Erythroblast (primary cell): Measurements from ENCODE around the gene AGFG2.

Experiments used
- DNase-seq, 2 experiments: peaks; one replicate each; lab custom pipeline; 2025; lab: John Stamatoyannopoulos, UW
- GATA1 ChIP-seq: IDR thresholded peaks from 2 replicates; pipeline ENCODE4 v1.6.1; 2011; ENCODE audit warnings: low read depth, mild to moderate bottlenecking, control low read depth, low read length, moderate library complexity
- POLR2A ChIP-seq: IDR thresholded peaks from 2 replicates; pipeline ENCODE4 v1.6.1; 2011; ENCODE audit warnings: mild to moderate bottlenecking, low read length

Gene AGFG2

GRCh38 chr7:100586266-100587025, 47.4 kb downstream of the AGFG2 start, which contains the start of gene FBXO24:
TSS of gene FBXO24 (plus strand) at chr7:100586328. CDS start at chr7:100586626, 298 bp downstream.
- DNase-seq, result peak; percentile 100
- TF ChIP-seq POLR2A (peak; percentile 89), GATA1 (no peak)

GRCh38 chr7:100588438-100588837, 49.4 kb downstream of the AGFG2 start:
- DNase-seq, result peak; percentile 47 to 58
- no peak for TF ChIP-seq GATA1
- no peak for TF ChIP-seq POLR2A

- no peak for TF ChIP-seq GATA1
- no peak for TF ChIP-seq POLR2A
- DNase-seq, result no peak
Observed at GRCh38 chr7:100589341-100589947, 50.4 kb downstream of the AGFG2 start.

- TF ChIP-seq GATA1 (no peak), POLR2A (no peak)
- DNase-seq, result no peak
Observed at GRCh38 chr7:100590077-100590737, 51.2 kb downstream of the AGFG2 start.

- TF ChIP-seq GATA1 (no peak), POLR2A (no peak)
- no peak for DNase-seq
Observed at GRCh38 chr7:100591596-100591995, 52.6 kb downstream of the AGFG2 start.

GRCh38 chr7:100595188-100595587, 56.2 kb downstream of the AGFG2 start:
- no peak for TF ChIP-seq POLR2A
- TF ChIP-seq GATA1, result no peak
- DNase-seq, result no peak

- no peak for TF ChIP-seq POLR2A
- TF ChIP-seq GATA1, result no peak
- no peak for DNase-seq
Observed at GRCh38 chr7:100598425-100598824, 59.4 kb downstream of the AGFG2 start.

GRCh38 chr7:100599911-100600729, 61.1 kb downstream of the AGFG2 start:
- TF ChIP-seq GATA1 (no peak), POLR2A (no peak)
- DNase-seq, result no peak

GRCh38 chr7:100600730-100601038, 61.7 kb downstream of the AGFG2 start:
- no peak for TF ChIP-seq GATA1
- TF ChIP-seq POLR2A, result no peak
- no peak for DNase-seq

GRCh38 chr7:100602889-100603725, 64.1 kb downstream of the AGFG2 start:
- DNase-seq, result no peak
- TF ChIP-seq POLR2A, result no peak

GRCh38 chr7:100603726-100604027, 64.7 kb downstream of the AGFG2 start:
- no peak for DNase-seq
- TF ChIP-seq GATA1 (no peak), POLR2A (no peak)

- no peak for TF ChIP-seq GATA1
- TF ChIP-seq POLR2A, result no peak
- DNase-seq, result peak; percentile 74 to 83
Observed at GRCh38 chr7:100604028-100604975, 65.3 kb downstream of the AGFG2 start.
